OCI-LY7 (cell line): ENCODE measurements around the gene CDC42BPB.

Source experiments
- EZH2phosphoT487 ChIP-seq: fragments of 200-600 bp; sonication (generic); IDR thresholded peaks from 2 replicates; pipeline ENCODE4 v1.6.1; 2018; ENCODE audit warnings: low read depth, borderline replicate concordance, mild to moderate bottlenecking, mixed run types, antibody characterized with exemption, low read length, moderate library complexity, mixed read lengths
- TF ChIP-seq, protein P1 (sequence below): fragments of 200-600 bp; sonication (generic); conservative IDR thresholded peaks from 2 replicates; pipeline ENCODE4 v1.5.1; 2014; ENCODE audit warnings: mild to moderate bottlenecking, antibody characterized with exemption, low read length, moderate library complexity, mixed read lengths

DNA sequence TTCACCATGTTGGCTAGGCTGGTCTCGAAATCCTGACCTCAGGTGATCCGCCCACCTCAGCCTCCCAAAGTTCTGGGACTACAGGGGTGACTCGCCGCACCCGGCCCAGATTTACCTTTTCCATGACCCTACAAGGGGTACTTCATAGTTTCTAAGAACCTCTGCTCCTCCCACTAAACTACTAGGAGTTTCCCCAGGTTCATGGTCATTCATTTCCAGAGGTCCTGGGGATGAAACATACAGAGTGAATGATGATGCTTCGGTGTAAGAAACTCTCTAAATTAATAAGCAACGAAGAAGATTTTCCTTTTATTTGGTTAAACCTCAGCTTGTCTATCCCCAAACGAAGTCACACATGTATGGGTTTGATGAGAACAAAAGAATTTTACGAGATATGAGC lies 77.9 kb downstream of the CDC42BPB start:
- TF ChIP-seq, protein P1, sequence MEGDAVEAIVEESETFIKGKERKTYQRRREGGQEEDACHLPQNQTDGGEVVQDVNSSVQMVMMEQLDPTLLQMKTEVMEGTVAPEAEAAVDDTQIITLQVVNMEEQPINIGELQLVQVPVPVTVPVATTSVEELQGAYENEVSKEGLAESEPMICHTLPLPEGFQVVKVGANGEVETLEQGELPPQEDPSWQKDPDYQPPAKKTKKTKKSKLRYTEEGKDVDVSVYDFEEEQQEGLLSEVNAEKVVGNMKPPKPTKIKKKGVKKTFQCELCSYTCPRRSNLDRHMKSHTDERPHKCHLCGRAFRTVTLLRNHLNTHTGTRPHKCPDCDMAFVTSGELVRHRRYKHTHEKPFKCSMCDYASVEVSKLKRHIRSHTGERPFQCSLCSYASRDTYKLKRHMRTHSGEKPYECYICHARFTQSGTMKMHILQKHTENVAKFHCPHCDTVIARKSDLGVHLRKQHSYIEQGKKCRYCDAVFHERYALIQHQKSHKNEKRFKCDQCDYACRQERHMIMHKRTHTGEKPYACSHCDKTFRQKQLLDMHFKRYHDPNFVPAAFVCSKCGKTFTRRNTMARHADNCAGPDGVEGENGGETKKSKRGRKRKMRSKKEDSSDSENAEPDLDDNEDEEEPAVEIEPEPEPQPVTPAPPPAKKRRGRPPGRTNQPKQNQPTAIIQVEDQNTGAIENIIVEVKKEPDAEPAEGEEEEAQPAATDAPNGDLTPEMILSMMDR: no peak
- TF ChIP-seq EZH2phosphoT487: no peak
